Stimulated activated CD4-positive, alpha-beta T cell treated with anti-CD3 and anti-CD28 coated beads, Interleukin-15, amount 100 ng/mL, for 48 hours (primary cell): ENCODE results near the gene PPM1F.
"Not testable (repeated sequence)": the region's sequence is repeated elsewhere in the genome, so short reads cannot be mapped to it uniquely, and the experiment has no call there.

ENCODE experiments used
- DNase-seq, 2 donors: peaks; one replicate each; pipeline ENCODE4 v3.0.0-alpha.2; 2020; ENCODE audit warnings: low read depth in 2 of 2

Gene PPM1F

DNA sequence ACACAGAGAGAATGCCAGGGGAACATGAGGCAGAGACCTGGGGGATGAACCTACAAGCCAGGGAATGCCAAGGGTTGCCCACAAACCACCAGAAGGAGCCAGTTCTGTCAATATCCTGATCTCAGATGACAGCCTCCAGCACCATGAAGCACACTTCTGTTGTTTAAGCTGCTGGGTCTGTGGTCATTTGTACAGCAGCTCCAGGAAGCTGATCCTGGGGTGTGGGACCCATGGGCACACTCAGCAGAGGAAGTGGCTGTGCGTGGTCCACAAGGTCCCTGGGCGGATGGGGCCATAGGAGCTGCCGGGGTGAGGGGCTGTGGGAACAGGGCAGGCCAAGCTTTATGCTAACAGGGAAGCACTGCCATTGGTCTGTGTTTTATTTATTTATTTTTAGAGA, 12.1 kb downstream of the PPM1F start:
- no peak for DNase-seq

DNA sequence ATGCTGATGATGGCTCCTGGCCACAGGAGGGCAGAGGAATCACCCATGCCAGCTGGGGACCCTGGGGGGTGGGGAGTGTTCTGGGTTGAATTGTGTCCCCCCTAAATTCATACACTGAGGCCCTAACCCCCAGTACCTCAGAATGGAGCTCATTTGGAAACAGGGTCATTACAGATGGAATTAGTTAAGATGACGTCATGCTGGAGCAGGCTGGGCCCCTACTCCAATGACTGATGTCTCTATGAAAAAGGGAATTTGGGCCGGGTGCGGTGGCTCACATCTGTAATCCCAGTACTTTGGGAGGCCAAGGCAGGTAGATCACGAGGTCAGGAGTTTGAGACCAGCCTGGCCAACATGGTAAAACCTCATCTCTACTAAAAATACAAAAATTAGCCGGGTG, 12.7 kb downstream of the PPM1F start:
- DNase-seq = not testable (repeated sequence)

DNA sequence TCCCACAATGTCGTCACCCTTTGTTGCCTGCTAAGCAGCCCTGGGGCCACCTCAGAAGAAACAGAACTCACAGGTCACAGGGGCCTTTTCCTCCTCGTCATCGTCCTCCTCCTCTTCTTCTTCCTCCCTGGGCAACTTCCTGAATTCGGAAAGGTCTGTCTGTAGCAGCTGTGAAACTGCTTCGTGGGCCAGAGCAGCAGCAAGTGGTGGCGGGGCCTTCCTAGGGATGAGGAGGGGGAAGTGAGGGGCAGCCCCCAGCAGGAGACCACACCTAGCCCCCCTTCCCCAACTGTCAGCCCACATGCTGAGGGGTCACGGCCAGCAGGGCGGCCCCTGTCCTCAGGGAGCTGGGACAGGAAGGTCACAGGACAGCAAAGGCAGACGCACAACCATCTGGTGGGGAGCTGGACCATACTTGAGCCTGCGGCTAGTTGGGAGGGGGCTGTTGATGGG, 13.2 kb downstream of the PPM1F start:
- no peak for DNase-seq

DNA sequence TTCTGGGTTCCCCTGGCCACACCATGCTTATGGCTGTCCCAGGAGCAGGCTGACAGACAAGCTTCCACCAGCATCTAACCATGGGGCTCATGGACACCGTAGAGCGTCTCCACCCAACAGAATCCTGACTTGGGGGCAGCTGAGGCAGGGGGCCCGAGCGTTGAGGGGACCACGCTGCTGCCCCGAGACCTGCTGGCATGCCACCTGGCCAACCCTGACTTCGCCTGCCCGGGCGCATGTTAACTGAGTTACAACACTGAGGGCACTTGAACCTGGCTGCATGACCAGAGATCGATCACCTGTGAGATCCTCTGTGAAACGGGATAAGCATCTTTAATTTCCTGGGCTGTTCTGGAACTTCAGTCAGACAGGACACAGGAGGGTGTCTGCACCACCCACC, 13.7 kb downstream of the PPM1F start:
- no peak for DNase-seq

DNA sequence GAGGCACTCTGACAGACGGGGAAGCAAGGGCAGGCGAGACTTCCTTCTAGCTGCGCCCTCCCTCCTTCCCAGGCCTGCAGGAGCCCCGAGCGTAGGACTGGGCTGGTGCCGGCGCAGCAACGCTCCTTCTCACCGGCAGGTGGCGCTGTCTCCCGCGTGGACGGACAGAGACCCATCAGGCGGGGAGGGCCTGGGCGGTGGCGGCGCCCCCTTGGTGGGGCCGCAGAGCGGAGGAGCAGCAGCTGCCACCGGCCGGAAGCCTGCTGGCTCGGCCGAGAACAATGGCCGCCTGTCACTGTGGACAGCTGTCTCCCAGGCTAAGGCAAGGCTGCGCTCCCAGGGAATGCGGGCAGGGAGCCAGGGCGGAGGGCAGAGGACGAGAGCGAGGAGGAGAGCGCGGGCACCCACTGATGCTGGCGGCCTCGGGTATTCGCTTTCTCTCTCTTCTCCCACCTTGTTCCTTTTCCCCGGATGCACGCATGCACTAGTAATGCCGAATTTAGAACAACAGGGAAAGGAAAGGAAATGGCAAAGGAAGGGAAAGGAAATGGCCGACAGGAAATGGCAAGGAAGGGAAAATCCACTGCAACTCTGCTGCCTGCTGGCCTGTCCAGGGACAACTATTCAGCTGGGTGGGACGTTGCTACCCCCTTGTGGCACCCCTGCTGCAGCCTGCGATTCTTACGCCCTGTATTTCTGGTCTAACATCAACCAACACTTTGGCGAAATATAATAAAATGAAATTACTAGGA, 14.4 kb downstream of the PPM1F start:
- peak; percentile 79 to 85 for DNase-seq

DNA sequence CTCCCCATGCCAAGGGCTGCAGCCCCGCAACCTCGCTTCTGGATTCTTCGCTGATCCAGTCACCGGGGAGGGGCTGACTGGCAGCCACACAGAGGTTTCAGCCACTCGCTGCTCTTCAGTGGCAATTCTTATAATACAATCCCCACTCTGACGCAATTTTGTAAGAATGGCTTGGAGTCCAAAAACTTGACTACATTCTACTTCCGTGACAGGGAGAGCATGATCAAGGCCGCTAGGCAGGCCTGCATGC, 14.9 kb downstream of the PPM1F start:
- DNase-seq = no peak

DNA sequence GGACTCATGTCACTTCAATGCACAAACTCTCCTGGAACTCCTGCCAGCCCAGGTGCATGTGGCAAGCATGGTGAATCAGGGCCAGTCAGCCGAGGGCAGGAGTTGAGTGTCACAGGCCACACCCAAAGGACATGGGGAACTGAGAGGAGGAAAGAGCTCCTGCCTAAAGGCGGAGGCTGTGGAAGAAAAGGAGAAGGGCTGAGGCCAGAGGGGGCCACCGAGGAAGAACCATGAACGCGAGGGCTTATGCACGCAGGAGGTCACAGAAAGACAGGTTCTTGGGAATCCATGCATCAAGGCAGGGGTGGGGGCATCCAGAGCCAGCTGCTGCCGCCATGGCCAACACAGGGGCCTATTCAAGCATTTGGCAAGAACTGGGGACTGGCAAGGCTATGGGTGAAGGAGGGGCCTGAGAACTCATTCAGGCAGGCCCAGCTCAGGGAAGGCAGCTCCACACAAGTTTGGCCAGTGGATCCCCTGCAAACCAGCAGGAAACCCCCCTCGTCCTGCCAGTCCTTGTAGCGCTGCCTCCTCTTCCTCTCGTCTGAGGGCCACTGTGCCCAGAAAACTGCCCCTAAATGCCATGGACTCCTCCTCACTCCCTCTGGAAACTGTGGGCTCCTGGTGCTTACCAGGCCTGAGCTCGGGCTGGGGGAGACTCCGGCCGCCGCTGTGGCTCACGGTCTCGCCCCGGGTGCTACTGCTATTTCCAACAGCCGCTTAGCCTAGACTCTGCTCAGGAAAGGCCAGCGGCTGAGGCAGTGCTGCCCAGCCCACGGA, 15.4 kb downstream of the PPM1F start:
- DNase-seq = no peak

DNA sequence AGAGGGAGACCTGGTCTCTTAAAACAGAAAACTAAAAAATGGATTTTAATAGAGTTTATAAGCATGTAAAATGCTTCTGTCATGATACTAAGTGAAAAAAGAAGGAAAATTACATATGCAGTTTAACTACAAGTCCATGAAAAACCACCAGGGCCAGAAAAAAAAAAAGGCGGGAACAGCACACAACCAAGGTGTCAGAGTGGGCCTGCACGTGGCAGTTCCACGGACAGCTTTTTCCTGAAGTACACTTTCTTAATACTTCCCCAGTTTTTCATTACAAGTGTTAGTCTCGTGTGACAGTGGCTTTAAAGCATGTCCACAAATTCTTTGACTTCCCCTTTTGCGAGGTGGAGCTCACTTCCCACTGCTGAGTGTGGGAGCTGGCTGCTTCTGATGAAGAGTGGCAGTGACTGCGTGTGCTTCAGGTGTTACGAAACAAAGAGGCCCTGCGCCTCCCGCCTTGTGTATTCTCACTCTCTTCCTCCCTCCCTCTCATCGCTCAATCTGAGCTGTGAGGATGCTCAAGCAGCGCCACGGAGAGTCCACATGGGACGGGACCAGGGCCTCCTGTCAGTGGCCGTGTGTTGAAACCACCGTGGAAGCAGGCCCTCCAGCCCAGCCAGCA, 16.4 kb downstream of the PPM1F start:
- no peak for DNase-seq

DNA sequence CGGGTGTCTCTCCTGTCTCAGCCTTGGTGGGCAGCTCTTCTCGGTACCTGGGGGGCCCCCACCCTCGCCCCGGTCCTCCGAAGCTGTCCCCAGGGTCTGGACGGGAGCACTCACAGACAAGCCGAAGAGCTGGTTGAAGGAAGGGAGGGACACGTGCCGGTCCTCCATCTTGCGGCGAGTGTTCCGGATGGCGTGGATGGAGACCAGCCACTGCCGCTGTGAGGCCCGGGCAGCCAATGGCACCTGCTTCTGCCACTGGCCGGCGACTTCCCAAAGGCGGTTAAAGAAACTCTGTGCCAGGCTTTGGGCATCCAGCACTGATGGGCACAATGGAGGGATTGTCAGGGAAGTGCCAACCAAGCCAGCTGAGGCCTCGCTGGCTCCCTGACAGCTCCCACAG, 18.7 kb downstream of the PPM1F start:
- DNase-seq = no peak

DNA sequence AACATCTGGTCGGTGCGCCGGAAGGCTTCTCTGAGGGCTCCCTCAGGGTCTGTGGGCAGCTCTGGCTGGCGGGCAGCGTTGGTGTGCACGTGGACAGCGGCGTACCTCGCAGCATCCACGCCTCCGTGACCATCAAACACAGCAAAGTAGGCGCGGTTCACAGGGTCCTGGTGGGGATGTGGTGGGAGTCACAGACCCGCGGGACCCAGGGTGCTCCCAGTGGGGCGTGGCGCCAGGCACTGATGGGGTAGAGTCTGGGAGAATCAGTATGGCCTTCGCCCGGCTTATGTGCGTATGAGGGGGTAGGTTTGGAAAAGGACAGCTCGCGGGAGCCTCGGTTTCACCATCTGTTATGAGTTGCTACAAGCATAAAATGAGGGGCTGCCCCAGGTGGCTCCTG, 19.2 kb downstream of the PPM1F start:
- no peak for DNase-seq

DNA sequence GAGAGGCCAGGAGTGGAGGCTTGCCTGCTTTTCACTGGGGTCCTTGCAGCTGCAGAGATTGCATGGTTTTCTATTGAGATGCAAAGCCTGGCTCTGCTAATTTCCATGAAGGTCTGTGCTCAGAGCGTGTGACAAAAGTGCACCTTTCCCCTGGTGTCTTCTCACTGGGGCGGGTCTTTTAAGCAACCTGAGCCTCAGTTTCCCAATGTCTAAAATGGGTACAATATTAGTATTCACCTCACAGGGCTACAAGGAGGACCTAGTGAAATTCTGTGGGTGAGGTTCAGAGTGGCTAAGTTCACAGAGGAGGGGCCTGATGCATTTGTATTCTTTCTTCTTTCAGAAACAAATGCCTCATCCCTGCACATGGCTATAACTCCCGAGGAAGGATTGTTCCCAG, 20.3 kb downstream of the PPM1F start:
- no peak for DNase-seq

DNA sequence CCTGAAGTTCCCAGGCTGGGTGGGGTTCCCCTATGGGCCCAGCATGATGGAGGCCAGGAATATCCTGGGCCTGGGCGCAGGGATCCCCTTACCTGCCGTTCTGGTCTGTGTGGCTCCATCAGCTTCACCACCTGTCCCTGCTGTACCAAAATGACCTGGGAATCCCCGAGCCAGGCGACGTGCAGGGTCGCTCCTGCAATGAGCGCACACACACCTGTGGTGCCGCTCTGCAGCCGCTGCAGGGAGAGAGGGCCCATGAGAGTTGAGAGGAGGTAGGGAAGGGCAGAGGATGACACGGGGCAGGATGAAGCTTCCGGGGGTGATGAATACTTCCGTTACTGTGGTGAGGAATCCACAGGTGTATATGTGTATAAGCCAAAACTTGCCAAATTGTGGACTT, 21.6 kb downstream of the PPM1F start:
- no peak for DNase-seq

DNA sequence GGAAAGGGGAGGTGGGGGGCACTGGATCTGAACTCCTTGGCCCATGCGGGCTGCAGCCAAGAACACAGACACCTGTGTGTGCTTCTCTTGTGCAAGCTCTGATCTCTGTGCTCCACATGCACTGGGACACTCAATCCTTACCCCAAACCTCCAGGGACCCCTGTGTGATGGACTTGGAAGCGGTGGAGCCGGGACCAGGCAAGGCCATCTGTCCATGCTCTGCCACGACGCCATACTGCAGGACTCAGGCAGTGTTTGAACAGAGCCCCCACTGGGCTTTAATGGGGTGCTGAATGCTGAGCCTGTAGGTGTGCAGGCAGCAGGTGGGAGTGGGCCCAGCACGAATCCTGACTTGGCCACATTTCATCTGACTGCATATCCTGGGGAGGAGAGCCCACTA, 23.4 kb downstream of the PPM1F start:
- no peak for DNase-seq

DNA sequence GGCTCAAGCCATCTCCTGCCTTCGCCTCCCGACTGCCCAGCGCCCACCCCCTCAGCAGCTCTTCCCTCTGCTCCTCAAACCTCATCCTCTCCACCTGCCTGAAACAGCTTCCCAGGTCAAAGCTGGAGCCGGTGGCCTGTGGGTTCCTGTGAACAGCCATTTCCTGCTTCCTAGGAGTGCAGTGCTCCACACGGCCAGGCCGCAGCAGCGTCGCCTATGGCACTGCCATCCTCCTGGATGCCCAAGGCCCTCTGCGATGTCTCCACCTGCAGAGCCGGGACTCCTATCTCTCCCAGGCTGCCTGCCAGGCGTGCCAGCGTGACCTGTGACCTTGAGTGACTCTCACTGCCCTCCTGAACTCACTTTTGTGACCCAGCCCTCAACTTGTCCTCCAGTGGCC, 24.6 kb downstream of the PPM1F start:
- DNase-seq = no peak

DNA sequence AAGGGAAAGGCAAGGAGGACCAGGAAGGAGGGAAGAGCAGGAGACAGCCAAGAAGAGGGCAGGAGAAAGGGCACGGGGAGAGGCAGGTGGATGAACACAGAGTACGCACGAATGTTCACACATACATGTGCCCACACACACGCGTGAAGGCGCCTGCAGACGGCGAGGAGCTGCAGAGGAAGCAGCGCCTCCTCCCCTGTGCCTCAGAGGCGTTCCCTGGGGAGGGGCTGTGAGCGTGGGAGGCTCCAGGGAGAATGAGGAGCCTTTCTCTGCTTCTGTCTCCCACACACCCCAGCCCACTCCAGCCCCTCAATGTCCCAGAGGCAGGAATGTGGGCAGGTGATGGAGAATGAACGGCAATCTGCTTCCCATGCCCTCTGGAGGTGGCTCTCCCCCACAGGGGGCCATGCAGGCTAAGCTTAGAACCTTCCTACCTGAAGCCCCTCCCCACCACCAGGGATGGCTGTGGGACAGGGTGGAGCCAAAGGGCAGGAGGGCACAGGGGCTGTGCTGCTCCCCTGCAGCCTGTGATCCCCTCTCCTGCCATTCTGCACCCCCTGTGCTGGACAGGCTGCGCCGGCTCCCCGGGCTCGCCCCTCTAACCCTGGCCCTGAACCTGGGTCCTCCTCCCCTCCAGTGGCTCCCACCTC, 25.3 kb downstream of the PPM1F start:
- DNase-seq = no peak

DNA sequence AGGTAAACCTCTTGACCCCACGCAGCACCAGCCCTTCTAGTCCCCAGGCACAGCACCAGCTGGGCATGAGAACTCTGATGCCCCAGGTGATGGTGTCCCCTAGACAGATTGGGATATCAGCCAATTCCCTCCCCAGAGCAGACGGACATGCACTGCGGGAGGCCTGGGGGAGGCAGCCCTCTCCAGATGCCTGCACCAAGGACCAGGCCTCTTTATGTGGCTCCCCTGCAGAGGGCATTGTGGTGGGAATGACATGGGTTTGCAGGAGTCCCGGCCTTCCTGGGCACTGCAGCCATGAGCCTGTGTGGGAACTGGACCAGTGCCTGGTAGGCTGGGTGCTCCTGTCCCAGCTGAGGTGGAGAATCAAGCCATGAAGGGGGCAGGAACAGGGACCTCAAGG, 25.9 kb downstream of the PPM1F start:
- DNase-seq = no peak

DNA sequence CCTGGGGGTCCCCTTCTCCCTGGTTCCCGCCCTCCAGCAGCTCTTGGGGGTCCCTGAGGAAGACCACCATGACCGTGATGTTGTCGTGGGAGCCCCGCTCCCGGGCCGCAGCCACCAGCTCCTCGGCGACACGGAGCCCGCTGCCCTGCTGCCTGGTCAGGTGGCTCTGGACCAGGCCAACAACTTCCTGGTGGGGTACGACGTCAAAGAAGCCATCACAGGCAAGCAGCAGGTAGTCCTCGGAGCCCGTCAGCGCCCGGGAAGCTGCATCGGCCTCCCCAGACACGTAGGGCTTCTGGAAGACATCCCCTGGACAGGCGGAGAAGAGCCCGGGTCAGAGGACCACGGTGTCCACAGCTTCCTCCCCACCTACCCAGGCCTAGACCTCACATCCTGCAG, 29.5 kb downstream of the PPM1F start:
- no peak for DNase-seq

DNA sequence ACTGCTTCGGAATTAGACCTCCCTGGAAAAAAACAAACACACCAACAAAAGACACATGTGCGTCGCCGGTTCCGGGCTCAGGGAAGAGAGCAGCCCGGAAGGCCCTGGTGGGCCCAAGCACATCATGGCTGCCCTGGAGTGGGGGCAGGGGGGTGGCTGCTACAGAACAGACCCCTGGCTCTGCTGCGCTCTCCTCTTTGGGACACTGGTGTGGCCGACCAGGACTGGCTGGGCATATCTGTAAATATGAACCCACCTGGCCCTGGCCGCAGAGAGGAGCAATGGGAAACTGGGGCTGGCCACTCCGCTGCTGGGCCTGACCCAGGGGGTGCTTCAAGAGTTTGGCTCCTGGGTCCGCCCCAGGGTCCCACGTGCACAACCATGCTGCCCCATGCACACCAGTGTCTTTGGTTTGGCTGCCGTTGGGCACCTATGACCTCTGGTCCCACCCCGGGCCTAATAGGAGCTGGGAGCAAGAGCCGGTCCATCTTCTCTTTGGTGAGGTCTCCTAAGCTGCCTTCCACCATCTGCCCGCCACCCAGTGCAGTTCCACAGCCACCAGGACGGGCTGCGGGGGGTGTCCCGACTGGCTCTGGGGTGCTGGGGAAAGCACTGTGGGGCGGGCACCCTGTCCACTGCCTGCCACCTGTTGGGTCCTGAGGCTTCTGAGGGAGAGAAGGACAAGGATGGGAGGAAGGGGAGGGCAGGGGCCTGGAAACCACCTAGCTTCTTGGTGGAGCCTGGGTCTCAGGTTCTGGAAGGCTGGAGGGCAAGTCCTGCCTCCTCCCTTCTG, 30.1 kb downstream of the PPM1F start:
- no peak for DNase-seq

DNA sequence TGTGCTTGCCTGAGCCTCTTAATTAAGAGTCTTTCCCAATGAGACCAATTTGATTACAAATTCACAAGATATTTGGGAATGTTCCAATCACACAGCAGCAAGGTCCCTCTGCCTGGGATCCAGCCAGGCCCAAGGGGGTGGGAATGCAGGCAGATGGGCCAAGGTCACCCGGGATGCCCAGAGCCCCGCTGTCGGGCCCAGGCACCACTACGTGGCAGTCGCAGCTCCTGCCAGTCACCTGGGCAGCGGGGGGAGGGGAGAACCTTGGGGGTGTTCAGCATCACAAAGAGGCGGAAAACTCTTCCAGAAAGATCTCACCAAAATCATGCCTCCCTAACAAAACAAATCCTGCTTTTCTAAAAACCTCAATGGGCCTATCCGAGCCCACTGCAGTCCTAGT, 30.9 kb downstream of the PPM1F start:
- no peak for DNase-seq

DNA sequence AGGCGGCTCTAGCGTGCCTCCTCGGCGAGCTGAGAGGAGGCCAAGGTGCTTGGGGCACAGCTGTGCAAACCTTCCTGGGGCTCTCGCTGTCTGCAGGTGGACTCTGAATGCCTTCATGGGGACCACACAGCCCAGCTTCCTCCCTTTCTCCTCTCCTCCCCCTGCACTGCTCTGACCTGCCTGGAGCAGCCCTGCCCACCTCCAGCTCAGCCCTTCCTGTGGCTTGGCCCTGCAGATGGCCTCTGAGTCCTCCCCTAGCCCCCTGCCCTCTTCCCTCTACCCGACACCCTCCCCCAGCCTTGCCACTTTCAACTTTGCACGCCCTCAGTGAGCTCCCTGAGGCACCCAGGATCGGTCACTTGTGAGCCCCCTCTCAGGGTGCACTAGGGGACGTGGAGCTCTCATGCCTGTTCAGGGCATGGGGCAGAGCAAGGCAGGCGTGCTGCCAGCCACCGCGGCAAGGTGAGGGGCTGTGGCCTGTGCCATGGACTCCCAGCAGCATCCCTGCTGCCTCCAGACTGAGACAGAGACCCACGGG, 31.4 kb downstream of the PPM1F start:
- DNase-seq = no peak

DNA sequence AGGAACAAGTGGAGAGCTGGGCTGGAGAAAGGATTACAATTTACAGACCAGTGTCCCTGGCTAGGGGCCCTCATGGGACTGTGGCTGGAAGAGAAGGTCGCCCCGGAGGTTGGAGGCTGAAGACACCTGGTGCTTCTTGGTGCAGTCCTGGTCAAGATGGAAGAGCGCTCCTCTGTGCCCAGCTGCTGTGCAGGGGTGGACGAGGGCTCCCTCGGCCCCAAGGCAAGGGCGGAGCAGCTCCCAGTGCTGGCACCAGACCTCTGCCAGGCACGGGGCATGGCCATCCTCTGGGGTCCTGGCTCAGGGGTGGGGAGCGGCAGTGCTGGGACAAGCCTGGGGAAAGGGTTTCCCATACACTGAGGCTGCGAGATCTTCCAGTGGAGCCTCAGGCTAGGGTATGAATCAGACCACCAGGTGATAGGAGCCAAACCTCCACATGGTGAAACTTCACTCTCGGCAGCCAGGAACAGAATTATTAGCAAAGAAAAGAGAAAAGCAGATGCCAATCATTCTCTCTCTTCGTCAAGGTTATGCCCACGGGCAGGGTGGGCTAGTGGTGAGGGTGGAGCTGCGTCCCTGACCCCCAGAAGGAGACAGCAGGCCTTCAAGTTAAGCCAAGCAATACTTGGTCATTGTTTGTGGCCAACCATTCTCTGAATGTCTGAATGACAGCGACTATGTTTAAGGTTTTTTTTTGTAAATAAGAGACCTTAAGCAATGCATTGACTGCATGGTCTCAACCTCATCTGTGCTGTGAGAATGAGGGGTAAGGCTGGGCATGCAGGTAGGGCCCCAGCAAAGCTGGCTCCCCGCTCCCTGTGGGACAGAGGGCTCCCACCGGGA, 32.1 kb downstream of the PPM1F start:
- no peak for DNase-seq
